ENCODE results near the gene ACTN3.
"Not testable (repeated sequence)": the region's sequence is repeated elsewhere in the genome, so short reads cannot be mapped to it uniquely, and the experiment has no call there.

The ACTN3 gene

GRCh38 chr11:66546368-66546965, at the start of gene ACTN3:
Gene ACTN3, plus strand, starts transcription at chr11:66546903. Its CDS starts 35 bp downstream, at chr11:66546938.
- no peak for DNase-seq

GRCh38 chr11:66497206-66497605, 49.5 kb upstream of the ACTN3 start:
- DNase-seq = no peak

DNA sequence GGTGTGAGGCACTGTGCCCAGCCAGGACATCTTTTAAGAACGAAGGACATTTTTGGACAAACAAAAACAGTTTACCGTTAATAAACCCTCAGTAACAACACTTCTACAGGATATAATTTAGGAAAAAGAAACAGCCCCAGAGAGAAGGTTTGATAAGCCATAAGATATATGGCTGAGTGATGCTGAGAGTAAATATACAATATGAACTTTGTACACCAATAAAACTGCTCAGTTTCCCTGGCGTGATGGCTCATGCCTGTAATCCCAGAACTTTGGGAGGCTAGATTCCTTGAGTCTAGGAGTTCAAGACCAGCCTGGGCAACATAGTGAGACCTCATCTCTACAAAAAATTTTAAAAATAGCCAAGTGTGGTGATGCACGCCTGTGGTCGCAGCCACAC, 48.2 kb upstream of the ACTN3 start:
- DNase-seq = no peak

GRCh38 chr11:66505276-66505816, 41.4 kb upstream of the ACTN3 start:
- DNase-seq = no peak

- DNase-seq = no peak
Observed at GRCh38 chr11:66509131-66509561, 37.6 kb upstream of the ACTN3 start.

GRCh38 chr11:66510271-66510989, 36.3 kb upstream of the ACTN3 start, which contains the start of gene BBS1:
Gene BBS1, plus strand, starts transcription at chr11:66510635. Its CDS starts 25 bp downstream, at chr11:66510660.
- peak; percentile 75 to 79 for DNase-seq

DNA sequence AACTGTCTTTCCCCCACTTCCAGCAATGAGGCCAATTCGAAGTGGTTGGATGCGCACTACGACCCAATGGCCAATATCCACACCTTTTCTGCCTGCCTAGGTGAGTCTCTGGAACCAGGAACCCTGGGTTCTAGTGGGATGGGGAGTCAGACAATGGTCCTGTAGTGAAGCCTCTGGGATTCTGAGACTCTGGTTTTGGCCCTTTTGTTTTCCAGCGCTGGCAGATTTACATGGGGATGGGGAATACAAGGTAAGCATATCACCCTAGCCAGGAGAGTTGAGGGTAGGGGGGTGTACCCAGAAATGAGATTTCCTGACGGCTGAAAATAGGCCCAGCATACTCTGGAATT, 35.7 kb upstream of the ACTN3 start:
- DNase-seq = no peak

GRCh38 chr11:66523611-66524010, 23.1 kb upstream of the ACTN3 start:
- DNase-seq = no peak

GRCh38 chr11:66524304-66525040, 22.2 kb upstream of the ACTN3 start:
- DNase-seq = no peak

GRCh38 chr11:66529069-66529468, 17.6 kb upstream of the ACTN3 start:
- no peak for DNase-seq

- no peak for DNase-seq
Observed at GRCh38 chr11:66529655-66530054, 17.0 kb upstream of the ACTN3 start.

GRCh38 chr11:66530927-66531709, 15.6 kb upstream of the ACTN3 start:
- DNase-seq = no peak

- no peak for DNase-seq
Observed at GRCh38 chr11:66531841-66532240, 14.9 kb upstream of the ACTN3 start.

- no peak for DNase-seq
Observed at GRCh38 chr11:66532784-66533183, 13.9 kb upstream of the ACTN3 start.

DNA sequence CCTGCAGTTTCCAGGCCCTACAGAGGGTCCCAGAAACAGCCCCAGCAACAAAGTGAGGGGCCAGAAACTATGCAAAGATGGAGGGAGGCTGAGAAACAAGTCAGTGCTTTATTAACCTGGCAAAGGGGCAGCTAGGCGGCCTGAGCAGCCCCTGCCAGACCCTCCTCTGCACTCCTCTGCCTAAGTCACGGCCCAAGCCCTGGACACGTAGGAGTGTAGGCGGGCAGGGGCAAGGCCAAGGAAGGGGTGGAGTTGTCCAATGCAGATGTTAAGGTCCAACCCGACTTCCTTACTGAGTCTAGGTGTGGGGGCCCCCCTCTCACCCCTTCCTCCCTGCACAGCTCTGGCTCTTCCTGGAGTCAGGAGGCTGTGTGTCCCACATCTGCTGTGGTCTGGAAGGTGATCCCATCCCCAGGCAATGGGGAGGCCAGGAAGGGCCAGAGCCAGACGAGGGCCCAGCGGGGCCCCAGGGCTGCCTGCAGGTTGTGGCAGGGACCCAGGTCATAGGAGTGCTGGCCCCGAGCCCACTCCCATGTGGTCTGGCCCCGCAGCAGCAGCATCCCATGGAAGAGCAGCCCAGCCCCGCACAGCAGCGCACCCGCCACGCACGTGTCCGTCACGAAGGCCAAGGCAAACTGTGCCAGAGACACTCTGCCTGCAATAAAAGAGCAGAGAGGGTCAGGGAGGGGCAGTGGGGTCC, 7.4 kb upstream of the ACTN3 start:
- no peak for DNase-seq

- DNase-seq = no peak
Observed at GRCh38 chr11:66539870-66540213, 6.9 kb upstream of the ACTN3 start.

- not testable (repeated sequence) for DNase-seq
Observed at GRCh38 chr11:66540598-66540997, 6.1 kb upstream of the ACTN3 start.

DNA sequence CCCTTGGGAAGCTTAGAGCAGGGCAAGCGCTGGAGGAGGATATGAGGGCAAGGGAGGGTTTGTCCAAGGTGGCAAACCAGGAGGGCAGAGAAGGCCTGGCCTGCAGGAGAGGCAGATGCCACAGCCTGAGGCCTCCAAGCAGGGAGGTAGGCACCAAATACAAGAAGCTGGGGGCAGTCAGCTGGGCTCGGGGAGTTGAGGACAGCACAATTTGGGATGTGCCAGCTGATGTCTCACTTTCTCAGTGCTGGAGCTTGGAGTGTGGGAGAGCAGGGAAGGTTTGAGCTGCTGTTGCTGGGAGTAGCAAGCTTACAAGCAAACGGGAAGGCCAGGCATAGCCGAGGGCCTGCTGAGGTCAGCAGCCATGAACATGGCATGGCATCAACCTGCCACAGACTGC, 4.8 kb upstream of the ACTN3 start:
- no peak for DNase-seq

- no peak for DNase-seq
Observed at GRCh38 chr11:66542362-66542761, 4.3 kb upstream of the ACTN3 start.

- peak in 1 of 2 donors; percentile 12 for DNase-seq
Observed at GRCh38 chr11:66543263-66544107, 3.2 kb upstream of the ACTN3 start.

DNA sequence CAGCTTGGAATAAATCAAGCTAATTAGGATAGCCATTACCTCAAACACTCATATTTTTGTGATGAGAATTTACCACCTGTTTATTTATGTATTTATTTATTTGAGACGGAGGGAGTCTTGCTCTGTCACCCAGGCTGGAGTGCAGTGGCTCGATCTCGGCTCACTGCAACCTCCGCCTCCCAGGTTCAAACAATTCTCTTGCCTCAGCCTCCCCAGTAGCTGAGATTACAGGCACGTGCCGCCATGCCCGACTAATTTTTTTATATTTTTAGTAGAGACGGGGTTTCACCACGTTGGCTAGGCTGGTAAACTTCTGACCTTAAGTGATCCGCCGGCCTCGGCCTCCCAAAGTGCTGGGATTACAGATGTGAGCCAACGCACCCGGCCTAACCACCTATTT, 1.8 kb upstream of the ACTN3 start:
- not testable (repeated sequence) for DNase-seq

Measured in hippocampal formation (tissue), 2 donors.